ENCODE measurements around the gene DSCAML1.

The DSCAML1 gene

DNA sequence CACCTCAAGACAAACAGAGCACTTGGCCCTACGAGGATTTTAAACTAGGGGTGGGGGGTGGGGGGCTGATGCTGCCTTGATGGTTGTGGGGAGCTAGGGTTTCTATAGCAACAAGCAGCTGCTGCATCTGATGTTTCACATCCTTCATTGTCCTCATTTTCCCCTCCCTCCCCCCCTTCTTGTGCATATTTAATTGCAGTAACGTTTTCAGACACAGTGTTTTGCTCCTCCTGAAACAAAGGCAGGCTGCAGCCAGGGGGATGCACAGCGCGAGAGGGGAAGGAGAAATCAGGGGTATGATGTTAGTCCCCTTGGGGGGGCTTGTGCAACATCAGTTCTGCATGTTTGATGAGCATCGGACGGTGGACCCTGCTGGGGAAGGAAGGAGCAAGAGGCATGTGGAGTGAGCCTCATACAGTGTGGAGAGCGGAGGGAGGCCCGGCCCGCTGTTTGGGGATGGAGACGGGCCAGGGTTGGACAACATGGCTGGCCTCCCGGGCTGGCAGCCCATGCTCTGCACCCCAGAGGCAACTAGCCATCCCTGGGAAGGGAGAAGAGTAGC is 261.1 kb downstream of the DSCAML1 start:
- no peak for DNase-seq (ENCODE audit: low read depth)

DNA sequence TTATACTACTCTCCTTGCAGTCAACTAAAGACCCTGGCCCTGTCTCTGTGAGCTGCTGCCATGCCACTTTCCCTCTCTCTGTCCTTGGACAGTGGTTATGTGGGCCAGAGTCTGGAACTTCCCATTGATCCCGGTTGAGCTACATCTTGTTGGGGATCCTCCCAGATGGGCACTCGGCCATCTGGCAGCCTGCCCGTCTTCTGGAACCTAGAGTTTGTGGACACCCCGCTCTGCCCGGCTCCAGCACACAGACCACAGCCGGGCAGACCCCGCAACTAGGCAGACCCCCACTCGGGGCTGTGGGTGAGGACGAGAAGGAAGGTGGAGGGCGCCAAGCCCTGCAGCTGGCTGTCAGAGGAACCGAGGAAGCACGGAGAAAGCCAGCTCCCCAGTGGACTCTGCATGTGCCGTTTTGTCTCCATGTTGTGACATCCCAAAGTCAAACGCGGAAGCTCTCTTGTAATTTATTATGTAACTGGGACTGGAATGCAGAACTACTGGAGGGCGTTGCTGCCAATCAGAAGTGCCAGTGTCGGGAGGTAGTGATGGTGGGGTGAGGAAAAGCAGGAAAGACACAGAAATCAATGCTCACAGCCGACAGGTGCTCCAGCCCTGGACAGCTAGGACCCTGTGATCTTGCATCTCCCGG is 261.7 kb downstream of the DSCAML1 start:
- TF ChIP-seq, protein P1, sequence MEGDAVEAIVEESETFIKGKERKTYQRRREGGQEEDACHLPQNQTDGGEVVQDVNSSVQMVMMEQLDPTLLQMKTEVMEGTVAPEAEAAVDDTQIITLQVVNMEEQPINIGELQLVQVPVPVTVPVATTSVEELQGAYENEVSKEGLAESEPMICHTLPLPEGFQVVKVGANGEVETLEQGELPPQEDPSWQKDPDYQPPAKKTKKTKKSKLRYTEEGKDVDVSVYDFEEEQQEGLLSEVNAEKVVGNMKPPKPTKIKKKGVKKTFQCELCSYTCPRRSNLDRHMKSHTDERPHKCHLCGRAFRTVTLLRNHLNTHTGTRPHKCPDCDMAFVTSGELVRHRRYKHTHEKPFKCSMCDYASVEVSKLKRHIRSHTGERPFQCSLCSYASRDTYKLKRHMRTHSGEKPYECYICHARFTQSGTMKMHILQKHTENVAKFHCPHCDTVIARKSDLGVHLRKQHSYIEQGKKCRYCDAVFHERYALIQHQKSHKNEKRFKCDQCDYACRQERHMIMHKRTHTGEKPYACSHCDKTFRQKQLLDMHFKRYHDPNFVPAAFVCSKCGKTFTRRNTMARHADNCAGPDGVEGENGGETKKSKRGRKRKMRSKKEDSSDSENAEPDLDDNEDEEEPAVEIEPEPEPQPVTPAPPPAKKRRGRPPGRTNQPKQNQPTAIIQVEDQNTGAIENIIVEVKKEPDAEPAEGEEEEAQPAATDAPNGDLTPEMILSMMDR (conservative IDR thresholded peaks at IDR 0.05; ENCODE audit: low read depth, low read length), result no peak
- no peak overlapping the region for H3K4me3 ChIP-seq (ENCODE audit: low read depth, low read length)

More for the DNA sequence above, 261.1 kb downstream of the DSCAML1 start:
- H3K4me3 ChIP-seq (ENCODE audit: low read depth, low read length), result no peak overlapping the region
- TF ChIP-seq, protein P1 (conservative IDR thresholded peaks at IDR 0.05; ENCODE audit: low read depth, low read length), result no peak

DNA sequence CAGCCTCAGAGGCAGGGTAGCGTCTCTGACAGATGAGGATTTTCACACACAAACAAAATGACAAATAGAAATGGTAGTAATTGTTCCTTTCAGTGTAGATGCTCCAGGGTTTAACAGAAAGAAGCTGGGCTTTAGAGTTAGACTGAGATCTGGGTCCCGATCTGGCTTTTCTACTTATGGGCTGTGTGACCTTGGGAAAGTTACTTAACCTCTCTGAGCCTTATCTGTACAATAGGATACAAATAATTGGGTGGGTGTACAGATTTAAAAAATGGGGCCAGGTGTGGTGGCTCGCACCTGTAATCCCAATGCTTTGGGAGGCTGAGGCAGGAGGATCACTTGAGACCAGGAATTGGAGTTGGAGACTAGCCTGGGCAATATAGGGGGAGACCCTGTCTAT is 264.4 kb downstream of the DSCAML1 start:
- DNase-seq (ENCODE audit: low read depth), result no peak
- TF ChIP-seq, protein P1 (conservative IDR thresholded peaks at IDR 0.05; ENCODE audit: low read depth, low read length), result no peak

More for the DNA sequence above, 261.7 kb downstream of the DSCAML1 start:
- DNase-seq (ENCODE audit: low read depth), result no peak

DNA sequence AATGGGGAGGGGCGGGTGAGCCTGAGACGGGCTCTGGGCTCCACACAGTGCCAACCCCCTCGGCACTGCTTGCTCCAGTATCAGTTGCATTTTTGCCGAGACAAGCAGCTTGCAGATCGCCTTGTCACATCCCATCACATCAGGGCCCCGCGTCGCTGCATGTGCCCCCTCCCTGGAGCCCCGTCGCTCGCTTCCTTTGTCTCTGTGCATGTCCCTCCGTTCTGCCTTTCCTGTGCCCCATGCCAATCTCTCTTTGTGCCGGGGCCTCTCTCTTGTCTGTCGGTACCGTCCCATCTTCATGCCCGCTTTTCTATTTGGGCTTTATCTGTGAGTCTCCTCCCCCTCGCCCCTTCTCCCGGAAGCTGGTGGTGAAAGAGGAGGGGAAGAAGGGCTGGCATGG is 267.2 kb downstream of the DSCAML1 start:
- H3K4me3 ChIP-seq (ENCODE audit: low read depth, low read length), result no peak overlapping the region
- TF ChIP-seq, protein P1 (conservative IDR thresholded peaks at IDR 0.05; ENCODE audit: low read depth, low read length), result no peak
- DNase-seq (ENCODE audit: low read depth), result no peak

More for the DNA sequence above, 264.4 kb downstream of the DSCAML1 start:
- no peak overlapping the region for H3K4me3 ChIP-seq (ENCODE audit: low read depth, low read length)

DNA sequence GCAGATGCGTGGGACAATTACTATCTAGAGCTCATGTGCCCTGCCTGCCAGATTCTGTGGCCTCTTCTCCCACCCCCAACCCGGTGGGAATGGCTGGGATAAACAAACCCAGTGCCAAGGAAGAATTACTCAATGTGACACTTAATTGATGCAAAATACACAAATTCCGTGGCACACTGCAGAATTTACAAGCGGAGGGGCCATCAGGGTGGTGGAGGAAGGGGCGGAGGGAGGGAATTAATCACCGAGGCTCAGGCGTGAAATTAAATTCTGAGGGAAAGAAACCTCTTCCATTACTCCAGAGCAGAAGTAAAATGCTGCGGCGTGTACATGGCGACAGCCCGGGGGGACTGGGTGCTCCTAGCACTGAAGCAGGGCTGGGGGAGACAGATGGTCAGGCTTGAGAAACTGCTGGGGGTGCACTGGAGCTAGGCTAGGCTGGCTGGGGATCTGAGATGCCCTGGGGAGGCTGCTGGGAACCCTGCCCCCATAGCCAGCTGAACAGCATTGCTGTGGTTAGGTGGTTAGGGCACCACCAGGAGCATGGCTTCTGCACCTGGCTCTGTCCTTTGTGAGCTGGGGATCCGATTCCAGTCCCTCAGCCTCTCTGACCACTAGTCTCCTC is 268.8 kb downstream of the DSCAML1 start:
- no peak for DNase-seq (ENCODE audit: low read depth)
- TF ChIP-seq, protein P1 (conservative IDR thresholded peaks at IDR 0.05; ENCODE audit: low read depth, low read length), result no peak
- no peak overlapping the region for H3K4me3 ChIP-seq (ENCODE audit: low read depth, low read length)

DNA sequence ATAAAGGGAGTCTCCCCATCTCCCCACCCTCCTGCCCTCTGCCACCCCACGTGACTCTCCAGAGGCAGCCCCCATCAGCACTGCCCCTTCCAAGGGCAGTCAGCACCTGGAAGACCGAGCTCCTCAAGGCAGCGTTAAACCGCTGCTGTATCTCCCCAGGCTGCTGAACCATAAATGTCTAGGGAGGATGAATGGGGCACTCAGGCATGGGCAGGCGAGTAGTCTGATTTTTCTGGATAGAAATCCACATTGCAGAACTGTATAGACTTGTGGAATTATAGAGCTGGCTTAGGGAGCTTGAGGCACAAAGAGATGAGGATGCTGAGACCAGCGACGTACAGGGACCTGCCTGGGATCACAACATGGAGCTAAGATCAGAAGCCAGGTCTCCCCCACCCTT is 269.7 kb downstream of the DSCAML1 start:
- TF ChIP-seq, protein P1 (conservative IDR thresholded peaks at IDR 0.05; ENCODE audit: low read depth, low read length), result no peak
- H3K4me3 ChIP-seq (ENCODE audit: low read depth, low read length), result no peak overlapping the region
- no peak for DNase-seq (ENCODE audit: low read depth)

Data from choroid plexus epithelial cell (primary cell).